ENCODE results near the gene DYSF. TPM values are rescaled to one million over a fixed set of nuclear protein-coding genes. Genes with fewer than 3 reads are reported as not detected.

Gene DYSF
- total RNA-seq, 1 donor from 2014 or later: 72.0 TPM

DNA sequence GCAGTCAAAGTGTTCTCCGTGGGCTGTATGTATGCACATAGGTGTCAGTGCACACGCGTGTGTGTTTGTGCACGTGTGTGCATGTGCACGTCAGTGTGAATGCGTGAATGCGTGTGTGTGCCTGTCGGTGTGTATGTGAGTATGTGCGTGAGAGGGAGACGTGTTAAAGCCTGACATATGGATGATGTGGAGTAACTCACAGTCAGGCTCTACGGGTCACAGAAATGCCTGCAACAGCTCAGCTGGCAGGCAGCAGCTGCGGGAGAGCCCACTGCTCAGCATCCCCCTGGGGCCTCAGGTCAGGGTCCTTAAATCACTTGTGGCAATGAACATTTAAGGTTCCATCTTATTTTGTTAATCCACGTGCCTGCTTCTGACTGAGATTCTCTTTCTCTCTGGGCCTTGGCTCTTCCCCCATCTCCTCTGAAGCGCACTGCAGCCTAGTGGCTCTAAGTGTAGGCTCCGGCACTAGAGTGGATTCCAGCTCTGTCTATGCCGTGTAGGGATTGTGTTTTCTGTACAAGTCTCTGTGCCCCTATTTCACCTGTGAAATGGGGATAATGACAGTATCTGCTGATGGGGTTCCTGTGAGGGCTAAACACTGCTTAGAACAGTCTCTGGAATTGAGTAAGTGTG, 63.0 kb downstream of the DYSF start:
- no peak overlapping the region for H3K4me3 Mint-ChIP-seq (ENCODE audit: unreplicated experiment)
- no peaks in the 10 kb centered on the region for H3K27me3 Mint-ChIP-seq (ENCODE audit: unreplicated experiment)
- no peaks in the 10 kb centered on the region for H3K4me1 Mint-ChIP-seq (ENCODE audit: unreplicated experiment)
- H3K27ac Mint-ChIP-seq (ENCODE audit: unreplicated experiment): no peak overlapping the region
- no peaks in the 10 kb centered on the region for H3K9me3 Mint-ChIP-seq (ENCODE audit: unreplicated experiment)
- TF ChIP-seq CTCF (IDR thresholded peaks at IDR 0.05): no peak
- peaks cover 28% of the 10 kb centered on the region for H3K36me3 Mint-ChIP-seq (ENCODE audit: unreplicated experiment)
- no peak for DNase-seq (ENCODE audit: extremely low spot score, unreplicated experiment)

GRCh38 chr2:71517851-71518250, 64.5 kb downstream of the DYSF start:
- DNase-seq (ENCODE audit: extremely low spot score, unreplicated experiment): no peak
- peaks cover 34% of the 10 kb centered on the region for H3K36me3 Mint-ChIP-seq (ENCODE audit: unreplicated experiment)
- no peak overlapping the region for H3K27ac Mint-ChIP-seq (ENCODE audit: unreplicated experiment)
- no peak for TF ChIP-seq CTCF (IDR thresholded peaks at IDR 0.05)
- H3K4me1 Mint-ChIP-seq (ENCODE audit: unreplicated experiment): no peaks in the 10 kb centered on the region
- no peaks in the 10 kb centered on the region for H3K27me3 Mint-ChIP-seq (ENCODE audit: unreplicated experiment)
- no peaks in the 10 kb centered on the region for H3K9me3 Mint-ChIP-seq (ENCODE audit: unreplicated experiment)
- no peak overlapping the region for H3K4me3 Mint-ChIP-seq (ENCODE audit: unreplicated experiment)

- Mint-ChIP-seq H3K27ac (ENCODE audit: unreplicated experiment) (no peak overlapping the region), H3K36me3 (ENCODE audit: unreplicated experiment) (peaks cover 44% of the 10 kb centered on the region), H3K4me1 (ENCODE audit: unreplicated experiment) (no peaks in the 10 kb centered on the region), H3K9me3 (ENCODE audit: unreplicated experiment) (no peaks in the 10 kb centered on the region), H3K27me3 (ENCODE audit: unreplicated experiment) (no peaks in the 10 kb centered on the region), H3K4me3 (ENCODE audit: unreplicated experiment) (no peak overlapping the region)
- no peak for DNase-seq (ENCODE audit: extremely low spot score, unreplicated experiment)
- no peak for TF ChIP-seq CTCF (IDR thresholded peaks at IDR 0.05)
These were observed 68.1 kb downstream of the DYSF start for GRCh38 chr2:71521436-71521950.

DNA sequence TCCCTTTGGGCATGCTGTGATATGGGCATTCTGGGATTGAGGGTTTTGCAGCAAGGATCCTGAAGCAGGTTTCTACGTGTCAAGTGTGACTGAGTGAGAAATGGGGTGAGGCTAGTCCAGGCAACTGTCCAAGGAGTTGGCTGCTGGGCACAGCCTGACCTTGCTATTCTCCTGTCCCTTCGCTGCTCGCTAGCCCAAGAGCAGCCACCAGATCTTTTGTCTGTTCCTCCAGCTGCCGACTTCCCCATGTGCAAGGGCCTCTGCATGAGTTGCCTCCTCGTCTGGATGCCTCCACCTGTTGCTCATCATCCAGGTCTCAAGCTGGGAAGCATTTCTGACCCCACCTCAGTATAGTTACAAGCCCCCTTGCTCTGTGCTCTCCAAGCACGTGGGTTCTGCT, 71.1 kb downstream of the DYSF start:
- DNase-seq (ENCODE audit: extremely low spot score, unreplicated experiment): no peak
- TF ChIP-seq CTCF (IDR thresholded peaks at IDR 0.05): no peak
- no peaks in the 10 kb centered on the region for H3K27me3 Mint-ChIP-seq (ENCODE audit: unreplicated experiment)
- no peak overlapping the region for H3K4me3 Mint-ChIP-seq (ENCODE audit: unreplicated experiment)
- H3K36me3 Mint-ChIP-seq (ENCODE audit: unreplicated experiment): peaks cover 36% of the 10 kb centered on the region
- H3K9me3 Mint-ChIP-seq (ENCODE audit: unreplicated experiment): no peaks in the 10 kb centered on the region
- no peak overlapping the region for H3K27ac Mint-ChIP-seq (ENCODE audit: unreplicated experiment)
- no peaks in the 10 kb centered on the region for H3K4me1 Mint-ChIP-seq (ENCODE audit: unreplicated experiment)

DNA sequence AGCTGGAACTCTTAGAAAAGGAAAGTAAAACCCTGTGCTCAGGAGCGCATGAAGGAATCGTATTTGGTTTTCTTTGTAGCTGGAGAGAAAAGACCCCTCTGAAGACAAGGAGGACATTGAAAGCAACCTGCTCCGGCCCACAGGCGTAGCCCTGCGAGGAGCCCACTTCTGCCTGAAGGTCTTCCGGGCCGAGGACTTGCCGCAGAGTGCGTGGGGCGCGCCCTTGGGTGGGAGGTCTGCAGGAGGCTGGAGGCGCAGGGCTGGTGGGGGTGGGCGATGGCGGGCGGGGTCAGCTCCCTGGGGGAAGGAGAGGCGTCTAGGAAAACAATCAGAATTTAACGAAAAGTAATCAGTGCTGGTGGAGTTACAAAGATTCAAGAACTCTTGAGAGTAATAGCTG, 72.8 kb downstream of the DYSF start:
- H3K27me3 Mint-ChIP-seq (ENCODE audit: unreplicated experiment): no peaks in the 10 kb centered on the region
- H3K36me3 Mint-ChIP-seq (ENCODE audit: unreplicated experiment): peaks cover 28% of the 10 kb centered on the region
- no peak overlapping the region for H3K4me3 Mint-ChIP-seq (ENCODE audit: unreplicated experiment)
- H3K9me3 Mint-ChIP-seq (ENCODE audit: unreplicated experiment): no peaks in the 10 kb centered on the region
- DNase-seq (ENCODE audit: extremely low spot score, unreplicated experiment): no peak
- H3K27ac Mint-ChIP-seq (ENCODE audit: unreplicated experiment): no peak overlapping the region
- peaks cover 2% of the 10 kb centered on the region for H3K4me1 Mint-ChIP-seq (ENCODE audit: unreplicated experiment)
- no peak for TF ChIP-seq CTCF (IDR thresholded peaks at IDR 0.05)

All from osteocyte (in vitro differentiated cells).